HepG2 (cell line): Measurements from ENCODE around the gene WDR13. TPM values are rescaled to one million over a fixed set of nuclear protein-coding genes. Genes with fewer than 3 reads are reported as not detected.
A peak's percentile ranks its signal among the peaks of the same experiment; 100 is the strongest.
"Not testable (repeated sequence)": the region's sequence is repeated elsewhere in the genome, so short reads cannot be mapped to it uniquely, and the experiment has no call there.

Experiments used
- ATAC-seq: fragments of 200-7000 bp; cut with Tn5 transposase; 3 replicates; pipeline ENCODE4 v1.9.1; 2020; ENCODE audit warnings: mild to moderate bottlenecking, moderate library complexity
- BruUV-seq: library from RNA; stranded (reverse); fragments of 400-500 nt; replicated peaks from 2 replicates; lab custom pipeline; 2021; lab: Mats Ljungman, UMichigan
- CTCF ChIA-PET: fragments of 300-600 bp; formaldehyde crosslinking; extraction: SDS; loops from one replicate; lab custom pipeline; 2021; ENCODE audit warnings: low total read pairs, inconsistent platforms, low intra/inter-chr PET ratio; lab: Yijun Ruan, JAX
- POLR2A ChIA-PET: fragments of 350-600 bp; sonication (Branson Sonifier 250); formaldehyde crosslinking; loops from one replicate; lab custom pipeline; 2020; ENCODE audit warnings: antibody characterized with exemption, inconsistent platforms; lab: Yijun Ruan, JAX
- DNase-seq: peaks from one replicate; pipeline ENCODE4 v3.0.0-alpha.2; 2015; ENCODE audit warnings: low spot score
- FAIRE-seq: peaks from 3 replicates; lab custom pipeline; 2011; peaks lifted over from hg19 to GRCh38; lab: Jason Lieb, UNC
- H2AFZ ChIP-seq: one replicate; pipeline ENCODE4 v1.6.1; 2011; ENCODE audit warnings: low read length, inconsistent platforms
- H3K27ac ChIP-seq: fragments of 300-600 bp; 3 replicates; pipeline ENCODE4 v1.8.0; 2011; ENCODE audit warnings: mixed run types, mild to moderate bottlenecking, mixed read lengths, low read length, inconsistent platforms; ENCODE audit not compliant: insufficient read depth; ENCODE audit errors: extremely low read length
- H3K27me3 ChIP-seq, 2 experiments: fragments of 200-600 bp in 1 of 2; 2 replicates in 1 of 2; 3 replicates in 1 of 2; pipeline versions ENCODE4 v1.6.0 to v1.8.0; 2011; ENCODE audit warnings: low read length in 2 of 2, mild to moderate bottlenecking in 2 of 2, moderate library complexity in 2 of 2, inconsistent platforms in 1 of 2; ENCODE audit not compliant: insufficient read depth in 2 of 2, control insufficient read depth in 1 of 2
- H3K36me3 ChIP-seq, 2 experiments: fragments of 200-600 bp in 1 of 2; replicated peaks in 1 of 2; 2 replicates in 1 of 2; 3 replicates in 1 of 2; pipeline versions ENCODE4 v1.5.1 to v1.8.0; 2011; ENCODE audit warnings: low read length in 2 of 2, inconsistent platforms in 1 of 2; ENCODE audit not compliant: insufficient read depth in 2 of 2, control insufficient read depth in 1 of 2
- H3K4me1 ChIP-seq: 2 replicates; pipeline ENCODE4 v1.5.1; 2012; ENCODE audit warnings: low read length, inconsistent platforms; ENCODE audit not compliant: insufficient read depth
- H3K4me2 ChIP-seq: 2 replicates; pipeline ENCODE4 v1.6.0; 2011; ENCODE audit warnings: low read depth, low read length, inconsistent platforms
- H3K4me3 ChIP-seq, 3 experiments: fragments of 200-600 bp in 1 of 3; sonication (generic), shearing (Covaris generic) in 1 of 3; replicated peaks in 1 of 3; 2 replicates each; pipeline ENCODE4 v1.5.1; 2011 to 2016; ENCODE audit warnings: low read length in 3 of 3, inconsistent platforms in 2 of 3, low read depth in 2 of 3, mild to moderate bottlenecking in 2 of 3, control low read depth in 1 of 3, mixed read lengths in 1 of 3; ENCODE audit not compliant: insufficient read depth in 1 of 3
- H3K79me2 ChIP-seq: one replicate; pipeline ENCODE4 v1.6.1; 2011; ENCODE audit warnings: low read length, inconsistent platforms; ENCODE audit not compliant: insufficient read depth
- H3K9ac ChIP-seq: 2 replicates; pipeline ENCODE4 v1.6.0; 2011; ENCODE audit warnings: mild to moderate bottlenecking, low read depth, low read length, inconsistent platforms; ENCODE audit not compliant: insufficient read depth
- H3K9me3 ChIP-seq: 2 replicates; pipeline ENCODE4 v1.5.1; 2012; ENCODE audit warnings: mild to moderate bottlenecking, low read length
- H4K20me1 ChIP-seq: 2 replicates; pipeline ENCODE4 v1.6.0; 2011; ENCODE audit warnings: inconsistent platforms, mild to moderate bottlenecking, low read length, moderate library complexity; ENCODE audit not compliant: insufficient read depth
- CREB1 ChIP-seq, 2 experiments: fragments of 450-650 bp in 1 of 2; IDR thresholded peaks; 2 replicates each; pipeline ENCODE4 v1.6.1; 2016 to 2017; ENCODE audit warnings: control low read depth in 1 of 2, mild to moderate bottlenecking in 1 of 2, missing compliant biosample characterization in 1 of 2, missing genetic modification characterization in 1 of 2
- FOSL2 ChIP-seq: sonication (generic); formaldehyde crosslinking; IDR thresholded peaks from 2 replicates; pipeline ENCODE4 v1.4.0; 2020; ENCODE audit warnings: missing genetic modification reagents
- HOMEZ ChIP-seq: IDR thresholded peaks from 2 replicates; pipeline ENCODE4 v1.6.1; 2016; ENCODE audit warnings: low read depth
- WGBS: methylation state at CpG from one replicate; pipeline ENCODE4 v1.1.6; 2017; ENCODE audit warnings: low lambda C conversion rate; 5-methylcytosine and 5-hydroxymethylcytosine counted together
- in situ Hi-C: cut with HindIII; loops from 2 replicates; pipeline ENCODE4 v1.10.0; 2017; ENCODE audit warnings: low pct_unique_long_range_greater_than_20kb; ENCODE audit not compliant: extremely low pct_ligation_motif_present
- intact Hi-C: fragments of 100-400 bp; cut with micrococcal nuclease; formaldehyde crosslinking; loops from one replicate; pipeline ENCODE4 v1.10.0; 2022; ENCODE audit not compliant: unreplicated experiment
- polyA plus RNA-seq, 8 experiments: library from polyadenylated mRNA; depleted of rRNA in 3 of 8; stranded (reverse) in 7 of 8; unstranded in 1 of 8; fragments of >200 nt; fragmentation: Illumina TruSeq in 4 of 8; extraction: Trizol in 4 of 8; gene quantifications; 2 replicates each; pipeline versions ENCODE4 v1.2.1 to v1.2.3, GENCODE V29; 2011 to 2016; ENCODE audit warnings: low read depth in 4 of 8, missing spikeins in 1 of 8, mixed read lengths in 1 of 8; ENCODE audit not compliant: insufficient read depth in 1 of 8
- total RNA-seq, 5 experiments: library from RNA; depleted of rRNA; stranded (reverse); fragments of >200 nt; fragmentation: Illumina TruSeq; extraction: Trizol; gene quantifications; 2 replicates each; pipeline ENCODE4 v1.2.3, GENCODE V29; 2016; ENCODE audit warnings: low read depth in 1 of 5

The WDR13 gene
- total and polyA plus RNA-seq, 2 of the 13 experiments (the other 11 are each of a cell fraction or from before 2014, with no cell fraction given): 28.7 to 37.1 TPM

DNA sequence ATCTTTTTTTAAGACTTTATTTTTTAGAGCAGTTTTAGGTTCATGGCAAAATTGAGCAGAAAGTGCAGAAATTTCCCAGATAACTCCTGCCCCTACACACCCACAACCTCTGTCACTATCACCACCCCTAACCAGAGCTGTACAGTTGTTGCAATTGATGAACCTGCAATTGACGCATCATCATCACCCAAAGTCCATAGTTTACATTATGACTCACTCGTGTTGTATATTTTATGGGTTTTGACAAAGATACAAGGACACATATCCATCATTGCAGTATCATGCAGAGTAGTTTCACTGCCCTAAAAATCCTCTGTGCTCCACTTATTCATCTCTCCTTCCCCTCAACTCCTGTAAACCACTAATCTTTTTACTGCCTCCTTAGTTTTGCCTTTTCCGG is 51.8 kb downstream of the WDR13 start:
- intact Hi-C loops (loop anchor here (5.0 kb wide), 1 partner anchor 268 kb away; the partner anchor contains the start of gene PIM2), in situ Hi-C loops (no loop called here)
- Histone ChIP-seq H3K27ac (no peak overlapping the region), H2AFZ (no peak overlapping the region), H3K4me3 (no peak overlapping the region), H3K36me3 (no peaks in the 10 kb centered on the region), H3K9ac (no peak overlapping the region), H3K9me3 (no peaks in the 10 kb centered on the region), H3K4me1 (0 out of 2 replicates have a peak, but pooled peaks cover 3% of the 10 kb centered on the region), H3K79me2 (no peaks in the 10 kb centered on the region), H3K27me3 (peaks cover 0 to 9% of the 10 kb centered on the region in 2 experiments; a peak in 1 of 5 replicates), H3K4me2 (no peak overlapping the region), H4K20me1 (no peaks in the 10 kb centered on the region)
- FAIRE-seq: no peak
- no TSS peak for BruUV-seq
- TF ChIP-seq HOMEZ (CRISPR knock-in tag) (no peak), CREB1 (IDR thresholded peaks at IDR 0.05) (peak; percentile 46), CREB1 (CRISPR knock-in tag; IDR thresholded peaks at IDR 0.05) (no peak), FOSL2 (CRISPR knock-in tag) (peak; percentile 62)
- ATAC-seq: no peak
- WGBS: 3% methylated on average over 3 of the region's 3 CpGs
- ChIA-PET CTCF (no interaction called here), POLR2A (interaction anchor here (1.0 to 1.7 kb wide), 2 partner anchors 27 to 64 kb away, joined by 3 to 7 read pairs; no protein-coding TSS in a partner anchor)
- no peak for DNase-seq

DNA sequence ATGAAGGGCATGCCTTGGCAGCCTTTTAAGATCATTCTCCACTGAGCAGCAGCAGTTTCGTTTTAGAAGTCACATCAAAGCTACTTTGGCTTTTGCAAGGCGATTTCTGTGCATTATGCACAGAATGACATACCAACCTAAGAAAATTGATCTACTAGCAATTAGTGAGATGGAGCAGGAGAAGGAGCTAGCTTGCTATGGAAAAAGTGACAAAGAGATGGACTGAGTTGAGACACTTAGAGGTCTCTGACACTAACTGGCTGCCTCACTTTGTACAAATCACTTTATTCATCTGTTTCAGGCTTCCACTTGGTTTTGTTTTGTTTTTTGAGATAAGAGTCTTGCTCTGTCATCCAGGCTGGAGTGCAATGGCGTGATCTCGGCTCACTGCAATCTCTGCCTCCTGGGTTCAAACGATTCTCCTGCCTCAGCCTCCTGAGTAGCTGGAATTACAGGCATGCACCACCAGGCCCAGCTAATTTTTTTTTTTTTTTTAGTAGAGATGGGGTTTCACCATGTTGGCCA is 54.8 kb downstream of the WDR13 start:
- in situ Hi-C loops, H3K4me2 ChIP-seq, DNase-seq, H3K27ac ChIP-seq, H3K79me2 ChIP-seq, H4K20me1 ChIP-seq, ATAC-seq, H3K9me3 ChIP-seq, intact Hi-C loops, H3K9ac ChIP-seq, H3K4me3 ChIP-seq, CTCF ChIA-PET, H2AFZ ChIP-seq, FAIRE-seq, BruUV-seq, H3K36me3 ChIP-seq: not testable (repeated sequence)
- Histone ChIP-seq H3K27me3 (peaks cover 0 to 12% of the 10 kb centered on the region in 2 experiments; a peak in 1 of 5 replicates), H3K4me1 (peaks cover 13% of the 10 kb centered on the region; the same call in 1 of the 2 replicates)
- POLR2A ChIA-PET: interaction anchor here (3.3 kb wide), 1 partner anchor 24 kb away, joined by 10 read pairs; no protein-coding TSS in a partner anchor
- 7% methylated on average over 3 of the region's 5 CpGs for WGBS
